ENCODE data around the gene CCR2.

Gene CCR2

GRCh38 chr3:46405301-46406019 lies 51.5 kb downstream of the CCR2 start:
- no peak for TF ChIP-seq CTCF (conservative IDR thresholded peaks at IDR 0.05; ENCODE audit: low read depth, low read length)
- DNase-seq (ENCODE audit: low read depth): no peak
- H3K4me3 ChIP-seq (ENCODE audit: low read length): no peak overlapping the region

GRCh38 chr3:46406443-46406787 lies 52.5 kb downstream of the CCR2 start:
- DNase-seq (ENCODE audit: low read depth): no peak
- H3K4me3 ChIP-seq (ENCODE audit: low read length): no peak overlapping the region
- no peak for TF ChIP-seq CTCF (conservative IDR thresholded peaks at IDR 0.05; ENCODE audit: low read depth, low read length)

GRCh38 chr3:46406788-46407611 lies 53.1 kb downstream of the CCR2 start, which contains the start of the genes CCR5AS and CCRL2:
TSS of gene CCR5AS (minus strand) at chr3:46407066.
TSS of gene CCRL2 (plus strand) at chr3:46407259. CDS start at chr3:46408080, 821 bp downstream.
- no peak within 1 kb of the TSS for H3K4me3 ChIP-seq (ENCODE audit: low read length)
- no peak for TF ChIP-seq CTCF (conservative IDR thresholded peaks at IDR 0.05; ENCODE audit: low read depth, low read length)

GRCh38 chr3:46407970-46408369 lies 54.1 kb downstream of the CCR2 start:
- H3K4me3 ChIP-seq (ENCODE audit: low read length): no peak overlapping the region
- TF ChIP-seq CTCF (conservative IDR thresholded peaks at IDR 0.05; ENCODE audit: low read depth, low read length): no peak
- no peak for DNase-seq (ENCODE audit: low read depth)

More at GRCh38 chr3:46406788-46407611, 53.1 kb downstream of the CCR2 start, which contains the start of the genes CCR5AS and CCRL2:
- no peak for DNase-seq (ENCODE audit: low read depth)

GRCh38 chr3:46408853-46409252 lies 54.9 kb downstream of the CCR2 start:
- TF ChIP-seq CTCF (conservative IDR thresholded peaks at IDR 0.05; ENCODE audit: low read depth, low read length): no peak
- DNase-seq (ENCODE audit: low read depth): no peak
- H3K4me3 ChIP-seq (ENCODE audit: low read length): no peak overlapping the region

- no peak for TF ChIP-seq CTCF (conservative IDR thresholded peaks at IDR 0.05; ENCODE audit: low read depth, low read length)
- H3K4me3 ChIP-seq (ENCODE audit: low read length): no peak overlapping the region
- DNase-seq (ENCODE audit: low read depth): no peak
Measured at GRCh38 chr3:46409739-46410489, 56.0 kb downstream of the CCR2 start.
